ENCODE measurements around the gene FADS2. TPM values are rescaled to one million over a fixed set of nuclear protein-coding genes. Genes with fewer than 3 reads are reported as not detected.

Gene FADS2
- total RNA-seq, 1 donor from 2014 or later: 37.6 TPM

DNA sequence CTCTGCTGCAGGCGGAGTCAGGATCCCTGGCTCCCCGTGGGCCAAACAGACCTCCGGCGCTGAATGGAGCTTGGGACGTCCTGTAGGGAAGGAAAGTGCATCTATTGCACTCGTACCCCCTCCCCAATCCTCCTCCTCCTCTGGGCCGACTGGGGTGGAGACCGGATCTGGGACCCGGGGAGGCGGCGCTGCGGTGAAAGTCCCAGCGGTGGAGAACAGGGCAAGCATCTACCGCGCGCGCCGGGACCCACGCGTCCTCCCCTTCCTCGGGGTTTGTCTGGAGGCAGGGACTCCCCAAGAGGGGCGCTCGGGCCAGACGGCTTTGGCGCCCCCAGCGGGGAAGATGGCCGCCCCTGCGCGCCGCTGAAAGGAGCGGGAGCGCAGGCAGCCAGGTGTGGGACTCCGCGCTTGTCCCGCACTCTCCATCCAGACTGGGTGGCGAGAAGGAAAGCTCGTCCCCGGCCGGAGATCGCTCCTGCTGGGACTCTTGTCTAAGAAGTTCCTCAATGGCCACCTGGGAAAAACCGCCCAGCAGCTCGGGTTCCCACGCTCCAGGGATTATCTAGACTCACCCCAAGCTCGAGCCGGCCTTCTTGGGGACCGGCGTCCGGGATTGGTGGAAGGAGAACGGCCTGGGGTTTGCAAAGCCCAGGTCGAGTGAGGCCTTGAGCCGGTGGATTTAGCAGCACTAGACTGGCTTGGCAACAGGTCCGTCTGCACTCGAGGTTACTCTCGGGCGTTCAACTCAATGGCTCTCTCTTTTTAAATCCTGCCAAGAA lies 718 bp downstream of the FADS2 start:
- H3K9me3 ChIP-seq: no peaks in the 10 kb centered on the region
- H3K4me1 ChIP-seq: peaks cover 2 to 46% of the 10 kb centered on the region in 2 donors
- no peaks in the 10 kb centered on the region for H3K36me3 ChIP-seq
- peak overlapping the region; percentile 90 to 92 for H3K27ac ChIP-seq
- H3K4me3 ChIP-seq: peak overlapping the region; percentile 74 to 78
- H3K27me3 ChIP-seq: no peaks in the 10 kb centered on the region
- intact Hi-C loops (cut with DNase I): loop anchor here (1.0 kb wide), 1 partner anchor 61 kb away; no protein-coding TSS in a partner anchor
- peak; percentile 21 to 51 (median 36) for TF ChIP-seq CTCF (IDR thresholded peaks at IDR 0.05)
- peak in 1 of 2 donors; percentile 81 for DNase-seq (ENCODE audit: low spot score in 2 of 2)

GRCh38 chr11:61829806-61830205 lies 1.7 kb downstream of the FADS2 start:
- H3K36me3 ChIP-seq: no peaks in the 10 kb centered on the region
- peaks cover 2 to 56% of the 10 kb centered on the region in 2 donors for H3K4me1 ChIP-seq
- peak overlapping the region; percentile 90 to 92 for H3K27ac ChIP-seq
- DNase-seq (ENCODE audit: low spot score in 2 of 2): no peak
- no peaks in the 10 kb centered on the region for H3K27me3 ChIP-seq
- no peaks in the 10 kb centered on the region for H3K9me3 ChIP-seq
- intact Hi-C loops (cut with DNase I): no loop called here
- no peak for TF ChIP-seq CTCF (IDR thresholded peaks at IDR 0.05)
- peak overlapping the region; percentile 74 to 78 for H3K4me3 ChIP-seq

GRCh38 chr11:61830237-61831105 lies 2.4 kb downstream of the FADS2 start:
- peaks cover 2 to 63% of the 10 kb centered on the region in 2 donors for H3K4me1 ChIP-seq
- H3K4me3 ChIP-seq: peak overlapping the region; percentile 74 to 78
- intact Hi-C loops (cut with DNase I): no loop called here
- no peaks in the 10 kb centered on the region for H3K27me3 ChIP-seq
- no peak for TF ChIP-seq CTCF (IDR thresholded peaks at IDR 0.05)
- H3K36me3 ChIP-seq: no peaks in the 10 kb centered on the region
- H3K9me3 ChIP-seq: no peaks in the 10 kb centered on the region
- DNase-seq (ENCODE audit: low spot score in 2 of 2): no peak
- peak overlapping the region; percentile 90 to 92 for H3K27ac ChIP-seq

DNA sequence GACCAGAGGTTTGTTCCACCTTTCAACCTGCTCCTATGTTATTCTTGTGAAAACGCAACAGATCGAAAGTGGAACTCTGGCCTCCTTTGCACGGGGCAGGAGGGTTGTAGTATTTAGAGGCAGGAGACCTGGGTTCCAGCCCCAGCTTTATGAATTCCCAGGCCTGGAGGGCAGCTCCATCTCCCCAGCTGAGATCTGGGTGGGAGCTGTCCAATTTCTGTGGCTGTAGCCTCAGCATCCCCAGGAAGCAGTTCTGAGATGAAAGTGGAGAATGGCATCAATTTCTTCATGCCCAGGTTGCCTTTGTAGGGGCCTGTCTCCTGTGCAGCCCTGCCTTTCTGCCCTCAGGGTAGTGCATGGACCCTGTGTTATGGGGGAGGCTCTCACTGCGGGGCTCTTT lies 4.1 kb downstream of the FADS2 start:
- H3K27me3 ChIP-seq: no peaks in the 10 kb centered on the region

GRCh38 chr11:61832754-61833153 lies 4.7 kb downstream of the FADS2 start:
- peaks cover 2 to 63% of the 10 kb centered on the region in 2 donors for H3K4me1 ChIP-seq
- DNase-seq (ENCODE audit: low spot score in 2 of 2): no peak
- TF ChIP-seq CTCF (IDR thresholded peaks at IDR 0.05): no peak

More for the DNA sequence above, 4.1 kb downstream of the FADS2 start:
- intact Hi-C loops (cut with DNase I): no loop called here
- no peaks in the 10 kb centered on the region for H3K9me3 ChIP-seq
- H3K27ac ChIP-seq: peak overlapping the region; percentile 90 to 92
- TF ChIP-seq CTCF (IDR thresholded peaks at IDR 0.05): no peak
- no peaks in the 10 kb centered on the region for H3K36me3 ChIP-seq
- no peak for DNase-seq (ENCODE audit: low spot score in 2 of 2)
- H3K4me3 ChIP-seq: no peak overlapping the region
- H3K4me1 ChIP-seq: peaks cover 2 to 63% of the 10 kb centered on the region in 2 donors

More at GRCh38 chr11:61832754-61833153, 4.7 kb downstream of the FADS2 start:
- intact Hi-C loops (cut with DNase I): no loop called here
- Histone ChIP-seq H3K36me3 (no peaks in the 10 kb centered on the region), H3K9me3 (no peaks in the 10 kb centered on the region), H3K27ac (peak overlapping the region; percentile 90 to 92), H3K4me3 (no peak overlapping the region), H3K27me3 (no peaks in the 10 kb centered on the region)

Measured in ascending aorta (tissue), 2 donors.